NOMO-1 treated with dmso at 0.1 percent for 144 hours (cell line): ENCODE measurements around the gene ERBB4.
"Not testable (repeated sequence)": the region's sequence is repeated elsewhere in the genome, so short reads cannot be mapped to it uniquely, and the experiment has no call there.

Experiments
- DNase-seq: peaks from one replicate; lab custom pipeline; 2025; ENCODE audit not compliant: unreplicated experiment; lab: John Stamatoyannopoulos, UW

The ERBB4 gene

DNA sequence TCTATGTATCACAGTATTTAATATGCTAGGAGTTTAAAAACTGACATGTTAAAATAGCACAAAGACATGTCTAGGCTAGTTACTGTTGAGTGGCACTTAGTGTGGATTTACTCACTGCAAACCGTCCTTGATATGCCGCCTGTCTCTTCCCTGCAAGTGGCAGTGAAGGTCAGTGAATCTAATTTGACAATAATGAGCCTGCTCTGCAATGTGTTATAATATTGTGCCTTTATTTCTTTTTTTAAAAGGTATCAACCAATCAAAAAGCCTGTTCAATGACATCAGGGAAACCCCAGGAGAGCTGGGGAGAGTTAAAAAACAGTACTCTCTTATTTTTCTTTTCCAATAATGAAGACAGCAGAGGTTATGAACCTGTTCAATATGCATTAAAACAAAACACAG, 384.1 kb downstream of the ERBB4 start:
- DNase-seq, result no peak

DNA sequence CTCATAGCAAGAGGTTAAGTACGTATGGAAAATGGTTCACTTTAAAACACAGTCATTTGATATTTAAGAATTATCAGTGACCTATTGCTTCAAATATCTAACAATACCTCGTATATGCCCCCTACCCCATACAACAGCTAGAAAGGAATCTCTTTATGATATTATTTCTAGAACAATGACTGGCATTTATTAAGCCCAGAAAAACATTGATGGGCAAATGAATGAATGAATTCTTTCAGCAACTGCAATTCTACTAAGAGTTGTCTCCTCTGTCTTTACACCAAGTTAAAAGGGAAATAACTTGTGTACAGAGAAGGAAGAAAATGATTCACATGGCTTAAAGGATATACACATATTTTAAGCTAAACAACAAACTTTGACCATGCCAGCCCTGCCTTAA, 384.7 kb downstream of the ERBB4 start:
- DNase-seq, result no peak

DNA sequence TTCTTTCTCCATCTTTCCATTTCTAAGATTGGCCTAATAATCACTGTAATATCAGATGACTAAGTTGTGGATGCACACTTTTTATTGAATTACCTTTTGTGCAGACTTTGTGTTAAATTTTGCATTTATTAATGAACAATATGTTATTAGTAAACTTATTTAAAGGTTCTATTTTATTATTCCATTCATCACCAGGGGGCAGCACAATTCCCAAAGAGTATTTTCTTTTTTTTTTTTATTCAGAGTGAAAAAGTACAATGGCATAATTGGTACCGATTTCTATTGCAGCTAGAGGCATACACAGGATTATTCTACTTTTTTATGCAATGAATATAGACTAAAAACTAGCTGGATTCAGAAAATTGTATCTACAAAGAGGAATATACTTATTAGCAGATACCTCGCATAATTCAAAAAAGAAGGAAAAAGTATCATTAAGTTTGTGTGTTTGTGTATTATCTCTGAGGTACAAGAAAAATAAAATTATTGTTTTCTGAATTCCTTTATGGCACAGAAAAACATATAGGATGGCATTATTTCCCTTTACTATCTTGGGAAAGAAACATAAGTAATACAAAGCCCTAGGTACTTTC, 390.6 kb downstream of the ERBB4 start:
- no peak for DNase-seq

DNA sequence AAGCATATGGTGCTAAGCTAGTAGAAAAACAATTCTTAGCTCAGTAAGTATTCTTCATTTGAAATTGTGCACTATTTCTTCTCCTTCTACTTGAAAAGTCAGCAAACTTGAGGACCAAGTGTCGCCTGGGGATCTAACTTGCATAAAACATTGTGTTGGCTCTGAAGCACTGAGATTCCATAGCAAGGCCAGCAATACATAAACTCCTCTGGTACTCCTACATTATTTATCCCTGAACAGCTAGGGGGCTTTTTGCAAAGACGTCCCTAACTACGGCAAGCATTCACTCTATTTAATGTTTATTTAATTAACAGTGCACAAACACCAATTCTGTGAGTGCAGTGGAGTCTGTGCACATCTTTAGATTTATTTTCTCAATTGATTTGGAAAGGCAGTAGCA, 392.2 kb downstream of the ERBB4 start:
- no peak for DNase-seq

DNA sequence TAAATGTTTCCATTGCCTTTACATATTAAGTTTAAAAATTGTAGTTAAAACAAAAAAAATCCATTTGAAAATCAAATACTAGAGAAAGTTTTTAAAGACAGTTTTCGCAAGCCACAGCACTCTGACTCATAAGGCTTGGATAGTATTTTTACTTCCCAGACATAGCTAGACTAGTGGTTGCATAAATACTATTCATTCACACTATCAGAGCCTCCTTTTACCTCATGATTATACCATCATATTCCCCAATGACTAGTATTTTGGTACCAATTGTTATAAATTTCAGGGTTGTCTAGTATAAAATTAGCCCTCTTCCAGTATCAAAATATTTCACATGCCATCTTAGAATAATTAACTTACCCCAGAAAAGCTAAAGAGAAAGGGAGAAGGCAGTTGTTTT, 393.5 kb downstream of the ERBB4 start:
- DNase-seq, result no peak

DNA sequence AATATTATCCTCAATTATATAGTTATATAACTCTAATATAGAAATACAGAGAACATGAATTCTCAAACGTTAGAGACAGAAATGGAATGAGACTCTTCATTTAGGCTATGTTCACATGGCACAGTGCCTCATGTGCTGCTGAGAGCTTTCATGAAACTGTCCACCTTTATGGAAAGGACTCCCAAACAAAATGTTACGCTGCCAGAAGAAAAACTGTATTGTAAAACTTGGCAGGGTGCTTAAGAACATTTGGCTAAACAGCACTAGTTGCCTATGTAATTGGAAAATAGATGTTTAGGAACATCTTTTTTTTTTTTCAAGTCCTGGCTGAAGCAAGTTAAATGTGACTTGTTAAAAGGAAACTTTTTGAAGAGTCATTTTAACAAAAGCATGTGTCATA, 396.0 kb downstream of the ERBB4 start:
- DNase-seq, result no peak

DNA sequence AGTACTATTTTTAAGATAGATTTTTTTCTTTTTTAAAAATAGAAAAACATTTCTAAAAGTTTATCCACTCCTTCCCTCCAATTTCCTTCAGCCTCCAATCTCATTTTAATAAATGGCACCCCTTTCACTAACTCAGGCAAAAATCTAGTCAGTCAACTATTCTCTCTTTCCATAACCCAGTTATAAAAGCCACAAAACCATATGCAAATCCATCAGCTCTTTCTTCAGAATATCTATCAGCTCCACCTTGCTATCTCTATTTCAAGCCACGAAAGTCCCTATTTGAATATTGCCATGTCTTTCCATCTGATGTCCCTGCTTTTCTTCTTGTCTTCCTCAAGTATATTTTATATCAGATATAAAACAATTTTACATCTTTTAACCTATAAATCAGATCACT, 397.1 kb downstream of the ERBB4 start:
- no peak for DNase-seq

DNA sequence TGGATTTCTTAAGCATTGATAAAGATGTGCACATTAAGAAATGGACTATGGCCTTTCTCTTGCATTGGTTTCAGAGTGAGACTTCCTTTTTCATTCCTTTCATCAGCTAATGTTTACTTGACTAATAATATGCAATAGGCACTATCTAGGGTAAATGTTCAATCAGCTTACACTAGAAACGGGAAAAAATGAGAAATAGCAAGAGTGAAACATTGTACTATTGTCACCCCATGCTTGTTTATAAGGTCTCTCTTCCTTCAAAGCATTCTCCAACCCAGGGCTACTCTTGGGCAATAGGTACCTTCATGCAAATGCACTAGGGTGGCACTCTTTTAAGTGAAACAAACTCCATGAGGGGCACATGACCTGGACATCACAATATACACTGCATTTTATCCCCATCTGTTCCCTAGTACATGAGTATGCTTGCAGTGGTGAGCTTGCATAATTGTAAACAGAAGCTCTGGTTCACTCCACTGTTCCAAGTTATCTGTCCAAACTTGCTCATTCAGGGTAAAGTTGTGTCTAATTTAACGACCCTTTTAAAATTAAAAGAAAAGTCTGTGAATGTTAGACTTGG, 402.3 kb downstream of the ERBB4 start:
- no peak for DNase-seq

DNA sequence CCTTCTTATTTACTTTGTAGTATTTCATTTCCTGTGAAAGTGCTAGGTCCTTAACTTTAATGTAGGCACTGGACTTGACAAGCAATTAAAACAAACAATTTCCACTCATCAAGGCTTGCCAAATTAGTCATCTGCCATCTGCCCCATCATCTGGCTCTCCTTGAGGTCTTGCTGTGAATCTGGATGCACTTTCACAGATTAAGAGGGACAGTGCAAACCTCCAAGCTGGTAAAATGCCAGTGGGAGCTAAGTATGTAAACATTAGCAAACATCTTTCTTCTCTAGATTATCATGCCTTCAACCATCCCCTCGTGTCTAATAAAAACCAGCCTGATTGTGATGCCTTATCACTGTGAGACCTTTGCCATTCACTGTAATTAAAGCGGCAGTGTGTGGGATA, 402.9 kb downstream of the ERBB4 start:
- no peak for DNase-seq

DNA sequence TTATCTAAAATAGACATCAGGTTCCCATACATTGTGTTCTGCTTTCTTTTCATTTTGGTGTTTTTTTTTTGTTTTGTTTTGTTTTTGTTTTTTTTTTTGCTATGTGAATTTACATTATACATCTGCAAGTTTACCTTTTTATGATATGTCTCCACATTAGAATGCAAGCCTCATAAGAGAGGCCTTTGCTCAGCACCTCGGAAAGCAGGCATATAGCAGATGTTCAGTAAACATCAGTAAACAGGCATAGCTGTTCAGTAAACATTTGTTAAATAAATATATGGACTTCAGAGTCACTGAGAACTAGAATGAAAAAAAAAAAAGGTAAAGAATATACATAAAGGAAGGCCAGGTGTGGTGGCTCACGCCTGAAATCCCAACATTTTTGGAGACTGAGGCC, 405.3 kb downstream of the ERBB4 start:
- no peak for DNase-seq

DNA sequence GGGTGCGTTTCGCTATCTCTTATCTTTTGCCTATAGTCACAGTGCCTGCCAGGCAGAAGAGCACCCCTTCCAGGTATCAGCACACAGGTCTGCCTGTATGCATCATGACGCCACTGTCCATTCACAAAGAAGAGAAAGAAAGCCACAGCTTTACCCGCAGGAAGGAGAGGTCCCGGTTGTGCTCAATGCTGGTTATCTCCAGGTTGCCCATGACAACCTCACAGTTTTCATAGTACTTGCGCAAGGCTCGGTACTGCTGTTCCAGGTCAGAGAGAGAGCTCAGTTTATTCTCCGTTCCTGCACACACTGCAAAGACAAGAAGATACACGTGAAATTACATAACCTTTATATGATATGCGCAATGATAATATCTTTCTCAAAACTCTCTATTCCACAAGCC, 414.0 kb downstream of the ERBB4 start:
- no peak for DNase-seq

DNA sequence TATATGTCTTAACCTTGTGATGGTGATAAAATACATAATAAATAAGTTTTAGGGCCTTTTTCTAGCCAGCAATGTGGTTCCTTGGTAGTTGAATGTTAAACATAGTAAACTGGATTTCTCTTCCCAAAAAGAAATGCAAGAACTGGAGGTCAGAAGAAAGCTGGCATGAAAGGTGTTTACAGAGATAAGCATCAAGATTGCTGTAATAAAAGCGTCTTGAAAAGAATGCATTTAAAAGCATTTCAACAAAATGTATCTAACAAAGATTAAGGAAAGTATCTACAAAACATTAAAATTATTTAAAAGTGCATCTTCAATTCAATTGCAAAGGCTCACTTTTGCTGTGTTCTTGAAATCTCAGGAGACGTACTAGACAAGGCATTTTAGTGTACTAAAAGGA, 419.0 kb downstream of the ERBB4 start:
- DNase-seq, result no peak

DNA sequence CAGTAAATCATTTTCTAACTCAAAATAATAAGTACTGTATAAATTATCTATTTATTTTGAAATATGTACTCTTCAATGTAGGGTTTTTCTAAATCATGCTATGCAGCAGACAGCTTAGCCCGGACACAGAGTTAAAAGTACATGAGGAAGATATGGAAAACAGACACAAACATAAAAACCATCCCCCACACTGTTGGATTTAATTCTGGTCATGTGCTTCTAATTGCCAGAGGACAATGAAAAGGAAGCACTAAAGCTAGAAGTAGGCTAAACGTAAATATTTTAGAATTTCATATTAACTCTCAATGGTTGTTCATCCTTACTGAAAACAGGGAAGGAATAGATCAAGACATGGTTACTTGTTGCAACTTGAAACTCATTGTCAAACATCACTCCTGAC, 420.7 kb downstream of the ERBB4 start:
- no peak for DNase-seq

DNA sequence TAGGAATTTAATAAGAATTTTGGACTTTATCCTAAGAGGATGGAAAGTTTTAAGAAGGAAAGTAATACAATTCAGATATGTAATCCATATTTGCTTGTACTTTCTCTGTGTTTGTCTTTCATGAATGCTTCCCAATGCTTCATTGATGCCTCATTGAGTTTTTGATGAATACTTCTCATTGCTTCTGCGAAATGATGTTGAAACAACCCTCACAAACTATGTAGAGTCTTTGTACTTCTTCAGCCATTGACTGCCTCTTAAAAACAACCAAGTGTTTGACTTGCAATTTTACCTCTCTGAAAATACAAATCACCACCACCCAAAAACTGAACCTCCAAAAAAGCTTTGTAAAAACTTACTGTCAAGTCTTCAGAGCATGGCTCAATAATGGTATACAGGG, 424.1 kb downstream of the ERBB4 start:
- no peak for DNase-seq

DNA sequence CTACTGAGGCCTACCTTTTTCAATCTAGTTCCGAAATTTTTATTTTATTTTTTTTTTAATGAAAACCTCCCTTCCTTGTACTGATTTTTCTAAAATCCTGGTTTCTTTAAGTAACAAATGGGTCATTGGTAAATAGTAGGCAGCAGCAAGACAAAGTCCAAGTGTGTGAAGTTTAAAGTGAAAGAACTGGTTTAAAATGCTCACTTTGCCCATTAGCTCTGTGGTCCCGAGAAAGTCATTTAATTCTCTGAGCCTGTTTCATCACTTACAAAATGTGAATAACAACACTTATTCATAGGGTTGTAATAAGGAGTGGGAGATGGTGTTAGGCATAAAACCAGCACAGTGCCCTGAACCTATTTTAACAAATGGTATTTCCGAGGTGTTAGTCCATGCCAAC, 426.2 kb downstream of the ERBB4 start:
- no peak for DNase-seq

DNA sequence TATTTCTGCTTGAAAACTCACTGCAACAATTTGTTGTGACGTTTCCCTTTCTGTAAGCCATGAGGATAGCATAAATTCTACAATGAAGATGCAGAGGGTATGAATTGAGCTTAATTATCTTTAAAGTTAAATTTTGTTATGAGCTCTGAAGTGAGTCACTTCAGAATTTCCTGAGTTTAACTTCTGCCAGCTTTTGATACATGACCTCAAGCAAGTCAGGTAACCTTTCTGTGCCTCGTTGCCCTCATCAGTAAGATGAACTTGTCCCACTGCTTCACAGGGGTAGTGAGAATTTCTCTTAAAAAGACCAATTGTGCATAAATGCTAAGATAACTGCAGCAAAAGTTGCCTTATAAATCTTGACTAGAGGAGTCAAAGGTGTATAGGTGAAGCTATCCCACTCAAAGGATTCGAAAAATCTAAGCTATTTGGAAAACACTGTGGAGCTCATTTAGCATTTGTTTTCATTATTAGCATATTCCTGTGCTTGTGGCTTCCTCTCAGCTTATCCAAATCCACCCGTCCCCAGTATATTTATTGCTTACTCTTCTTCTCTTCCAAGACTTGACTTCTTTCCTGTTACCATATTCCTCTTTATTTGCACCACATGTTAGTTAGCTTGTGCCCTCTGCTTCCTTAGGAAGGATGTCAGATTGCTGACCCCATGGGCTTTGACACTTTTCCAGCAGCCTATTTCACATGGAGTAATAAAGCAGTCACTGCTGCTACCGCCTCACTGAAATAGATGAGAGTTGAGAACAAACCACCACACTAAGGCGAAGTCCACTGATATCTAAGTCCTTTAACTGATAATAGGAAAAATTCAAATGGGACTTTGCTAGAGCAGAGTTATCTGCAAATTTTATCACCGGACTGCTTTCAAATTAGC, 428.6 kb downstream of the ERBB4 start:
- no peak for DNase-seq

DNA sequence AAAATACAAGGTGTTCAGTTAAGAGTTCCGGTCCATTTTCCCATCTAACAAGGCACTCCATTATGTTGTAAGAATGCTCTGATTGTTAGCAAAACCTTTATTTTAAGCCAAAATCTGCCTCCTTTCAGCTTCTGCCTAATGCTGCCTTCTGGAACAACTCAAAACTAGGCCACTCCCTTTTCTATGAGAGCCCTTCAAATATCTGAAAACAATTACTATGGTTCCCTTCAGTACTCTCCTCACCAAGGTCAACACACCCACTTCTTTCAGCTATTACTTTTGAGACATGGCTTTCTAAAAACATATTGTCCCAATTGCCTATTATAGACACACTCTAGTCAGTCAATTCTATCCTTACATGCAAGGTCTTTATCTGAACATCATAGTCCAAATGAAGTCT, 429.4 kb downstream of the ERBB4 start:
- DNase-seq, result no peak

DNA sequence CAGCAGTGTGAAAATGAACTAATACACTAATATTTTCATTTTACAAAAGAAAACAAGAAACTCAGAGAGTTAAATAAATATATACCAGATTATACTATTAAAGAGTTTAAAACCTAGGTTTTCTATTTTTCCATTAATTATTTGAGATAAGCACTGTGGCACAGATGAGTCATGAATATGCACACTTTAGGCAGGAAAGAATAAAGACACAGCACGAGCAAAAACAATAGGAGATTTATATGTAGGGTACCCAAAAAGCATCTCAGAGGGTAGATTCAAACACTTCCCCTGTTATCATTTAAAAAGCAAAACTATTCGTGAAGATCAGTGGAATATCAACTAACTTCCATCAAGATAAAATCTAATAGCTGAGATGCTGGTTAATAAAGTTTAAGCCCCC, 430.6 kb downstream of the ERBB4 start:
- DNase-seq, result no peak

DNA sequence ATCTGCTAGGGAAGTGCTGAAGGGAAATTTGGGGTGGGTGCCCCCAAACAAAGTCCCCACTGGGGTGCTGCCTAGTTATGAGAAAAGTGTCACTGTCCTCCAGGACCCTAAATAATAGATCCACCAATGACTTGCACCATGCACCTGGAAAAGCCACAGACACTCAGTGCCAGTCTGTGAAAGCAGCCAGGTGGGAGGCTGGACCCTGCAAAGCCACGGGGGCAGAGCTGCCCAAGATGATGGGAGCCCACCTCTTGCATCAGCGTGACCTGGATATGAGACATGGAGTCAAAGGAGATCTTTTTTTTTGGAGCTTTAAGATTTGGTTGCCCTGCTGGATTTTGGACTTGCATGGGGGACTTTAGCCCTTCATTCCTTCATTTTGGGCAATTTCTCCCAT, 431.6 kb downstream of the ERBB4 start:
- DNase-seq, result no peak

DNA sequence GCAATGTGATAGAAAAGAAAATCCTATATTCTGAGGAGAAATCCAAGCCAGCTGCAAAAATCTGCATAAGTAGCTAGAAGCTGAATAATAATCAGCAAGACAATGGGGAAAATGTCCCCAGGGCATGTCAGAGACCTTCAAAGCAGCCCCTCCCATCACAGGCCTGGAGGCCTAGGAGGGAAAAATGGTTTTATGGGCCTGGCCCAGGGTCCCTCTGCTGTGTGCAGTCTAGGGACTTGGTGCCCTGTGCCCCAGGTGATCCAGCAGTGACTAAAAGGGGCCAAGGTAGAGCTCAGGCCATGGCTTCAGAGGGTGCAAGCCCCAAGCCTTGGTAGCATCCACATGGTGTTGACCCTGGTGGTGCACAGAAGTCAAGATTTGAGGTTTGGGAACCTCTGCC, 432.1 kb downstream of the ERBB4 start:
- DNase-seq, result not testable (repeated sequence)

DNA sequence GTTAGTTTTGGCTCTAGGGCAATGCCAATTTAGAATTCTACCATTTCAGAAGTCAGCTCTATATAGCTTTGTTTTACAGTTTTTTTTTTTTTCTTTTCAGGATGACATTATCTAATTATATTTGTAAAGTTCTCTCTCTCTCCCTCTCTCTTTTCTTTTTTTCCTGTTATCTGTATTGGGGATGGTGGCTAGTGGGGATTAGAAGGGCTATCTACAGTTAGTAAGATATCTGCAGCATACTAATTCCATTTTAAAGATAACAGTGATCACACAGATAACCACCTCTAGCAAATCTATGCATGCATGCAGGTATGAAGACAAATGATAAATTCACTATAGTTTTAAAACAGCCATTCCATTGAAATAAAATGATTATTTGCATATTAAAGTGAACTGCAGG, 438.9 kb downstream of the ERBB4 start:
- no peak for DNase-seq

DNA sequence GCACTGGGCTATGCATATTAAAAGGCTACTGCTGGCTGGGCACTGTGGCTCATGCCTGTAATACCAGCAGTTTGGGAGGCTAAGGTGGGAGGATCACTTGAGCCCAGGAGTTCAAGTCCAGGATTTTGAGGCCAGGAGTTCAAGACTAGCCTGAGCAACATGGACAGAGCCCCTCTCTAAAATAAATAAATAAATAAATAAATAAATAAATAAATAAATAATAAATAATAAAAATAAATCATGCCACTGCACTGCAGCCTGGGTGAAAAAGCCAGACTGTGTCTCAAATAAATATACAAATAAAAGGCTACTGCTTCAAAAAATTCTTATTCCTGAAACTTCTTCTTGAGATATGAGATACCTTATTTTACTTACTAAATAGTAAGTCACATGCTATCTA, 439.6 kb downstream of the ERBB4 start:
- no peak for DNase-seq

DNA sequence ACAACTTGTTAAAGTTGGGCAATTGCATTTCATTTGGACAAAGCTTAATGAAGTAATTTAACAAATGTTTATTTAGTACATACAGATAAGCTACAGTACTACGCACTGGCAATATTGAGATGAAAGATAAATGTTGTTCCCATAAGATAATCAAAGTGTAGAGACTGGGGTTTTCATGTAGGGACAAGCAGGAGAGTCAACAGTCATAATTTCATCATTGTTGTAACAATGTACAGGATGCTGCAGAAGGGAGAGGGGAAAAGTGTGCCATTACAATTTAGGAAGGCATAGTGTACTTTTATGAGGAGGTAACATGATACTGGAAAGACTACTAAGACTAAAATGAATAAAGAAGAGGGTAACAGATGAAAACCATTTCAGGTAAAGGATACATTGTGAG, 441.6 kb downstream of the ERBB4 start:
- DNase-seq, result no peak
